Neural cell (in vitro differentiated cells): ENCODE results near the gene RYR2. TPM values are rescaled to one million over a fixed set of nuclear protein-coding genes. Genes with fewer than 3 reads are reported as not detected.

ENCODE experiments used
- H2AFZ ChIP-seq: fragments of 200-600, 300-800 bp; sonication (generic), shearing (Covaris generic); 2 replicates; pipeline ENCODE4 v1.6.0; 2014; ENCODE audit warnings: low read depth, mild to moderate bottlenecking, antibody characterized with exemption, low read length, moderate library complexity
- H3F3A ChIP-seq: fragments of 200-600 bp; shearing (Covaris generic); 2 replicates; pipeline ENCODE4 v1.6.1; 2016; ENCODE audit warnings: mild to moderate bottlenecking, moderate library complexity, mixed read lengths, antibody characterized with exemption, low read length; ENCODE audit not compliant: insufficient read depth, poor library complexity, severe bottlenecking
- H3K27ac ChIP-seq: fragments of 200-600, 300-800 bp; sonication (generic), shearing (Covaris generic); 2 replicates; pipeline ENCODE4 v1.5.1; 2014; ENCODE audit warnings: mild to moderate bottlenecking, low read length, moderate library complexity
- H3K27me3 ChIP-seq: fragments of 300-800, 200-600 bp; sonication (generic), shearing (Covaris generic); 2 replicates; pipeline ENCODE4 v1.6.0; 2014; ENCODE audit warnings: mild to moderate bottlenecking, low read depth, low read length, moderate library complexity; ENCODE audit not compliant: insufficient read depth
- H3K36me3 ChIP-seq: fragments of 300-800, 200-600 bp; sonication (generic), shearing (Covaris generic); 2 replicates; pipeline ENCODE4 v1.5.1; 2014; ENCODE audit warnings: mild to moderate bottlenecking, antibody characterized with exemption, low read length, moderate library complexity; ENCODE audit not compliant: insufficient read depth
- H3K4me2 ChIP-seq: fragments of 300-800, 200-600 bp; sonication (generic), shearing (Covaris generic); 2 replicates; pipeline ENCODE4 v1.6.0; 2014; ENCODE audit warnings: mild to moderate bottlenecking, low read length
- H3K4me3 ChIP-seq: fragments of 300-800, 200-600 bp; sonication (generic), shearing (Covaris generic); 2 replicates; pipeline ENCODE4 v1.5.1; 2014; ENCODE audit warnings: mild to moderate bottlenecking, low read length, moderate library complexity
- H3K79me2 ChIP-seq: fragments of 200-600 bp; shearing (Covaris generic); replicated peaks from 2 replicates; pipeline ENCODE4 v1.6.0; 2014; ENCODE audit warnings: mild to moderate bottlenecking, low read length, moderate library complexity; ENCODE audit not compliant: insufficient read depth
- H3K9ac ChIP-seq: fragments of 300-800, 200-600 bp; sonication (generic), shearing (Covaris generic); 2 replicates; pipeline ENCODE4 v1.6.1; 2016; ENCODE audit warnings: mild to moderate bottlenecking, low read length, mixed read lengths
- H3K9me2 ChIP-seq: fragments of 200-600 bp; shearing (Covaris generic); 2 replicates; pipeline ENCODE4 v1.6.1; 2016; ENCODE audit warnings: mild to moderate bottlenecking, low read length, mixed read lengths; ENCODE audit not compliant: insufficient read depth
- H3K9me3 ChIP-seq: fragments of 200-600, 300-800 bp; sonication (generic), shearing (Covaris generic); 2 replicates; pipeline ENCODE4 v1.6.1; 2016; ENCODE audit warnings: mild to moderate bottlenecking, mixed run types, low read length, moderate library complexity, mixed read lengths
- H4K20me1 ChIP-seq: fragments of 200-600 bp; shearing (Covaris generic); 2 replicates; pipeline ENCODE4 v1.6.1; 2016; ENCODE audit warnings: mild to moderate bottlenecking, mixed run types; ENCODE audit not compliant: insufficient read depth
- EP300 ChIP-seq: fragments of 450-650 bp; conservative IDR thresholded peaks from 2 replicates; pipeline ENCODE4 v1.6.1; 2014; ENCODE audit warnings: antibody characterized with exemption, mild to moderate bottlenecking, moderate library complexity; ENCODE audit not compliant: poor library complexity, severe bottlenecking
- EZH2 ChIP-seq: fragments of 200-600, 300-800 bp; shearing (Covaris generic), sonication (generic); IDR thresholded peaks from 2 replicates; pipeline ENCODE4 v1.6.1; 2014; ENCODE audit warnings: antibody characterized with exemption, low read length, borderline replicate concordance, mild to moderate bottlenecking; ENCODE audit not compliant: insufficient read depth, poor library complexity, severe bottlenecking
- MXI1 ChIP-seq: fragments of 450-650 bp; conservative IDR thresholded peaks from 2 replicates; pipeline ENCODE4 v1.6.1; 2014; ENCODE audit warnings: antibody characterized with exemption, mild to moderate bottlenecking; ENCODE audit not compliant: poor library complexity, severe bottlenecking
- POLR2AphosphoS5 ChIP-seq: IDR thresholded peaks from 2 replicates; pipeline ENCODE4 v1.6.1; 2012
- RAD21 ChIP-seq: fragments of 450-650 bp; conservative IDR thresholded peaks from 2 replicates; pipeline ENCODE4 v1.6.1; 2014; ENCODE audit warnings: antibody characterized with exemption, mild to moderate bottlenecking, moderate library complexity
- SMC3 ChIP-seq: fragments of 450-650 bp; conservative IDR thresholded peaks from 2 replicates; pipeline ENCODE4 v1.6.1; 2014; ENCODE audit warnings: antibody characterized with exemption, mild to moderate bottlenecking, moderate library complexity; ENCODE audit not compliant: poor library complexity
- TAF1 ChIP-seq: IDR thresholded peaks from 2 replicates; pipeline ENCODE4 v1.6.1; 2012; ENCODE audit warnings: low read depth
- polyA plus RNA-seq: library from polyadenylated mRNA; depleted of rRNA; stranded (reverse); fragments of >200 nt; gene quantifications from 2 replicates; pipeline ENCODE4 v1.2.3, GENCODE V29; 2014
- TF ChIP-seq, protein P1 (sequence below): IDR thresholded peaks from 2 replicates; pipeline ENCODE4 v1.6.1; 2012; ENCODE audit warnings: borderline replicate concordance
- TF ChIP-seq, protein P2 (sequence below): fragments of 450-650 bp; IDR thresholded peaks from 2 replicates; pipeline ENCODE4 v1.5.1; 2014; ENCODE audit warnings: antibody characterized with exemption, mild to moderate bottlenecking, moderate library complexity; ENCODE audit not compliant: poor library complexity, severe bottlenecking

Gene RYR2
- polyA plus RNA-seq, 1 donor from 2014 or later = 3.8 TPM

DNA sequence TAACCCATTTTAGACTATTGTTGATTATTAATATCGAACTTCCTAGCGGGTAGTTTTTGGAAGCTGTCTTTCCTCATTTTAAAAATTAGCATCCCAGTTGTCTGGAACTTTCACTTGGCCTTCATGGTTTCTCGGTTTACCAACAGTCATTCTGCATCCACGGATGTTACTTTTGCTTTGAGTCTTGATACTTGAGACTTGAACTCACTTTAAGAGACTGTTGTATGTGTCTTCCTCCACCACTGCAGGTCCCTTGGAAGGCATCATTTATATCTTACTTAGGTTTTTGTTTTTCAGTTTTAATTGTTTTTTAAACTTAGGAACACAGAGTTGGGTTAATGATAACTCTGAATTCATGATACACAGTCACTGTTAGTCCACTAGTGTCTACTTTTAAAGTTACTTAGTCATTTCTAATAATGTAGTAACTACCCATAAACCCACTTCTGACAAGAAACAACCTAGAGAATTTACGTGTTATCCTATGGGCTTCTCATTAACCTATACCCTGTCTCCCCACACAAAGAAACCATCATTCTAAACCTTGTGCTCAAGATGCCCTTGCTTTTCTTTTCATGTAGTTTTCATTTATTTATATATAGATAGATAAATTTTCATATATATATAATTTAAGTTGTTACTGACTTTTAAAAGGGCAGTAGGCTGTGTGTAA lies 696.1 kb downstream of the RYR2 start:
- TF ChIP-seq SMC3 = no peak
- TF ChIP-seq EP300 = no peak
- TF ChIP-seq EZH2 = no peak
- TF ChIP-seq TAF1 = no peak
- no peaks in the 10 kb centered on the region for H4K20me1 ChIP-seq
- no peak overlapping the region for H3K4me2 ChIP-seq
- H3K9ac ChIP-seq = no peak overlapping the region
- no peaks in the 10 kb centered on the region for H3K9me3 ChIP-seq
- H3F3A ChIP-seq = no peaks in the 10 kb centered on the region
- no peaks in the 10 kb centered on the region for H3K27me3 ChIP-seq
- no peaks in the 10 kb centered on the region for H3K9me2 ChIP-seq
- no peak overlapping the region for H2AFZ ChIP-seq
- no peak overlapping the region for H3K27ac ChIP-seq
- H3K4me3 ChIP-seq = no peak overlapping the region
- no peaks in the 10 kb centered on the region for H3K79me2 ChIP-seq
- no peaks in the 10 kb centered on the region for H3K36me3 ChIP-seq

DNA sequence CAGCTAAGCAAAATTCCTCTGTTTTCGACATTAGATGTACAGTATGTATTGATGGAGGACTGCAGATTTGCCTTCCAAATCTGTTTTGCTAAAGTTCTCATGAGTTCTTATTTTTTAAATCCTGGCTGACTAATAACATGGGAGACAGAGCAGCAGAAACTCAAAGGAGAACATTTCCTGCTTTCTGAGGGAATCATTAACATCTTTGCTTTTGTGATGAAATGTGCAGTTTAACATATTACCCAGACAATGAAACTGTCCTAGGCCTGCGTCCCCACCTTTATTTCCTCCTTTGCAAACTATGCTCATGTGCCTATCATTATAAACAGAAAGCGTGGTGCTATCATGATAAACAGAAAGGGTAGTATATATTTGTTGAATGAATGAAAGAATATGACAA lies 698.9 kb downstream of the RYR2 start:
- H3K4me3 ChIP-seq = no peak overlapping the region
- H3K79me2 ChIP-seq = no peaks in the 10 kb centered on the region
- no peaks in the 10 kb centered on the region for H3K9me3 ChIP-seq
- no peak overlapping the region for H3K4me2 ChIP-seq
- no peak overlapping the region for H3K27ac ChIP-seq
- no peaks in the 10 kb centered on the region for H4K20me1 ChIP-seq
- no peaks in the 10 kb centered on the region for H3K9me2 ChIP-seq
- TF ChIP-seq, protein P1, sequence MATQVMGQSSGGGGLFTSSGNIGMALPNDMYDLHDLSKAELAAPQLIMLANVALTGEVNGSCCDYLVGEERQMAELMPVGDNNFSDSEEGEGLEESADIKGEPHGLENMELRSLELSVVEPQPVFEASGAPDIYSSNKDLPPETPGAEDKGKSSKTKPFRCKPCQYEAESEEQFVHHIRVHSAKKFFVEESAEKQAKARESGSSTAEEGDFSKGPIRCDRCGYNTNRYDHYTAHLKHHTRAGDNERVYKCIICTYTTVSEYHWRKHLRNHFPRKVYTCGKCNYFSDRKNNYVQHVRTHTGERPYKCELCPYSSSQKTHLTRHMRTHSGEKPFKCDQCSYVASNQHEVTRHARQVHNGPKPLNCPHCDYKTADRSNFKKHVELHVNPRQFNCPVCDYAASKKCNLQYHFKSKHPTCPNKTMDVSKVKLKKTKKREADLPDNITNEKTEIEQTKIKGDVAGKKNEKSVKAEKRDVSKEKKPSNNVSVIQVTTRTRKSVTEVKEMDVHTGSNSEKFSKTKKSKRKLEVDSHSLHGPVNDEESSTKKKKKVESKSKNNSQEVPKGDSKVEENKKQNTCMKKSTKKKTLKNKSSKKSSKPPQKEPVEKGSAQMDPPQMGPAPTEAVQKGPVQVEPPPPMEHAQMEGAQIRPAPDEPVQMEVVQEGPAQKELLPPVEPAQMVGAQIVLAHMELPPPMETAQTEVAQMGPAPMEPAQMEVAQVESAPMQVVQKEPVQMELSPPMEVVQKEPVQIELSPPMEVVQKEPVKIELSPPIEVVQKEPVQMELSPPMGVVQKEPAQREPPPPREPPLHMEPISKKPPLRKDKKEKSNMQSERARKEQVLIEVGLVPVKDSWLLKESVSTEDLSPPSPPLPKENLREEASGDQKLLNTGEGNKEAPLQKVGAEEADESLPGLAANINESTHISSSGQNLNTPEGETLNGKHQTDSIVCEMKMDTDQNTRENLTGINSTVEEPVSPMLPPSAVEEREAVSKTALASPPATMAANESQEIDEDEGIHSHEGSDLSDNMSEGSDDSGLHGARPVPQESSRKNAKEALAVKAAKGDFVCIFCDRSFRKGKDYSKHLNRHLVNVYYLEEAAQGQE = no peak
- TF ChIP-seq, protein P2, sequence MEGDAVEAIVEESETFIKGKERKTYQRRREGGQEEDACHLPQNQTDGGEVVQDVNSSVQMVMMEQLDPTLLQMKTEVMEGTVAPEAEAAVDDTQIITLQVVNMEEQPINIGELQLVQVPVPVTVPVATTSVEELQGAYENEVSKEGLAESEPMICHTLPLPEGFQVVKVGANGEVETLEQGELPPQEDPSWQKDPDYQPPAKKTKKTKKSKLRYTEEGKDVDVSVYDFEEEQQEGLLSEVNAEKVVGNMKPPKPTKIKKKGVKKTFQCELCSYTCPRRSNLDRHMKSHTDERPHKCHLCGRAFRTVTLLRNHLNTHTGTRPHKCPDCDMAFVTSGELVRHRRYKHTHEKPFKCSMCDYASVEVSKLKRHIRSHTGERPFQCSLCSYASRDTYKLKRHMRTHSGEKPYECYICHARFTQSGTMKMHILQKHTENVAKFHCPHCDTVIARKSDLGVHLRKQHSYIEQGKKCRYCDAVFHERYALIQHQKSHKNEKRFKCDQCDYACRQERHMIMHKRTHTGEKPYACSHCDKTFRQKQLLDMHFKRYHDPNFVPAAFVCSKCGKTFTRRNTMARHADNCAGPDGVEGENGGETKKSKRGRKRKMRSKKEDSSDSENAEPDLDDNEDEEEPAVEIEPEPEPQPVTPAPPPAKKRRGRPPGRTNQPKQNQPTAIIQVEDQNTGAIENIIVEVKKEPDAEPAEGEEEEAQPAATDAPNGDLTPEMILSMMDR = no peak
- no peak for TF ChIP-seq TAF1
- no peak for TF ChIP-seq EZH2
- no peak for TF ChIP-seq EP300
- TF ChIP-seq RAD21 = no peak
- TF ChIP-seq SMC3 = no peak
- TF ChIP-seq MXI1 = no peak
- no peak for TF ChIP-seq POLR2AphosphoS5
- no peaks in the 10 kb centered on the region for H3F3A ChIP-seq
- no peak overlapping the region for H3K9ac ChIP-seq
- H3K36me3 ChIP-seq = no peaks in the 10 kb centered on the region
- no peaks in the 10 kb centered on the region for H3K27me3 ChIP-seq
- H2AFZ ChIP-seq = no peak overlapping the region
